ENCODE results near the gene BEGAIN.

Gene BEGAIN

GRCh38 chr14:100609331-100609870 lies 22.2 kb upstream of the BEGAIN start:
- no peak overlapping the region for H3K4me3 ChIP-seq (ENCODE audit: low read length)
- TF ChIP-seq CTCF (conservative IDR thresholded peaks at IDR 0.05; ENCODE audit: low read length) = no peak
- DNase-seq (ENCODE audit: low read depth) = no peak

GRCh38 chr14:100608586-100609330 lies 21.5 kb upstream of the BEGAIN start:
- no peak for DNase-seq (ENCODE audit: low read depth)
- no peak overlapping the region for H3K4me3 ChIP-seq (ENCODE audit: low read length)
- TF ChIP-seq CTCF (conservative IDR thresholded peaks at IDR 0.05; ENCODE audit: low read length) = no peak

- TF ChIP-seq CTCF (conservative IDR thresholded peaks at IDR 0.05; ENCODE audit: low read length) = no peak
- no peak for DNase-seq (ENCODE audit: low read depth)
- no peak overlapping the region for H3K4me3 ChIP-seq (ENCODE audit: low read length)
These were observed 20.8 kb upstream of the BEGAIN start for GRCh38 chr14:100608064-100608463.

- TF ChIP-seq CTCF (conservative IDR thresholded peaks at IDR 0.05; ENCODE audit: low read length) = no peak
- no peak overlapping the region for H3K4me3 ChIP-seq (ENCODE audit: low read length)
- no peak for DNase-seq (ENCODE audit: low read depth)
These were observed 20.4 kb upstream of the BEGAIN start for GRCh38 chr14:100607611-100607956.

GRCh38 chr14:100606687-100607610 lies 19.7 kb upstream of the BEGAIN start:
- no peak for TF ChIP-seq CTCF (conservative IDR thresholded peaks at IDR 0.05; ENCODE audit: low read length)
- H3K4me3 ChIP-seq (ENCODE audit: low read length) = no peak overlapping the region
- DNase-seq (ENCODE audit: low read depth) = no peak

- TF ChIP-seq CTCF (conservative IDR thresholded peaks at IDR 0.05; ENCODE audit: low read length) = no peak
- no peak overlapping the region for H3K4me3 ChIP-seq (ENCODE audit: low read length)
- no peak for DNase-seq (ENCODE audit: low read depth)
These were observed 18.8 kb upstream of the BEGAIN start for GRCh38 chr14:100605706-100606686.
